IPS-18a (cell line): Measurements from ENCODE around the gene ARL14EP.

Experiments used
- H3K27ac ChIP-seq: one replicate; pipeline ENCODE4 v1.5.1; 2013; ENCODE audit warnings: low read length
- H3K27me3 ChIP-seq: one replicate; pipeline ENCODE4 v1.6.1; 2013; ENCODE audit warnings: mild to moderate bottlenecking, low read length; ENCODE audit not compliant: control insufficient read depth, insufficient read depth
- H3K36me3 ChIP-seq: one replicate; pipeline ENCODE4 v1.6.1; 2013; ENCODE audit warnings: low read depth, low read length; ENCODE audit not compliant: control insufficient read depth
- H3K4me1 ChIP-seq: one replicate; pipeline ENCODE4 v1.6.1; 2013; ENCODE audit warnings: low read depth, low read length; ENCODE audit not compliant: control insufficient read depth
- H3K4me3 ChIP-seq: one replicate; pipeline ENCODE4 v1.5.1; 2013; ENCODE audit warnings: low read length
- H3K9ac ChIP-seq: one replicate; pipeline ENCODE4 v1.6.1; 2013; ENCODE audit warnings: mild to moderate bottlenecking, low read length, moderate library complexity
- H3K9me3 ChIP-seq: one replicate; pipeline ENCODE4 v1.6.1; 2013; ENCODE audit warnings: low read depth, low read length; ENCODE audit not compliant: control insufficient read depth

ARL14EP gene

GRCh38 chr11:30310623-30311022, 12.3 kb upstream of the ARL14EP start:
- no peaks in the 10 kb centered on the region for H3K27me3 ChIP-seq

GRCh38 chr11:30311189-30311588, 11.7 kb upstream of the ARL14EP start:
- Histone ChIP-seq H3K4me1 (no peaks in the 10 kb centered on the region), H3K27me3 (no peaks in the 10 kb centered on the region), H3K9ac (no peak overlapping the region), H3K27ac (no peak overlapping the region), H3K9me3 (peaks cover 6% of the 10 kb centered on the region), H3K4me3 (no peak overlapping the region), H3K36me3 (no peaks in the 10 kb centered on the region)

More at GRCh38 chr11:30310623-30311022, 12.3 kb upstream of the ARL14EP start:
- peaks cover 6% of the 10 kb centered on the region for H3K9me3 ChIP-seq
- H3K27ac ChIP-seq, result no peak overlapping the region
- H3K36me3 ChIP-seq, result no peaks in the 10 kb centered on the region
- H3K4me1 ChIP-seq, result no peaks in the 10 kb centered on the region
- no peak overlapping the region for H3K4me3 ChIP-seq
- H3K9ac ChIP-seq, result no peak overlapping the region

GRCh38 chr11:30312243-30312642, 10.7 kb upstream of the ARL14EP start:
- H3K27me3 ChIP-seq, result no peaks in the 10 kb centered on the region
- H3K36me3 ChIP-seq, result no peaks in the 10 kb centered on the region
- H3K9ac ChIP-seq, result no peak overlapping the region
- no peaks in the 10 kb centered on the region for H3K4me1 ChIP-seq
- H3K9me3 ChIP-seq, result peaks cover 6% of the 10 kb centered on the region
- no peak overlapping the region for H3K4me3 ChIP-seq
- no peak overlapping the region for H3K27ac ChIP-seq

- Histone ChIP-seq H3K27ac (no peak overlapping the region), H3K27me3 (no peaks in the 10 kb centered on the region), H3K4me3 (no peak overlapping the region), H3K4me1 (no peaks in the 10 kb centered on the region), H3K9ac (no peak overlapping the region), H3K9me3 (peaks cover 6% of the 10 kb centered on the region), H3K36me3 (no peaks in the 10 kb centered on the region)
Measured at GRCh38 chr11:30313580-30313979, 9.3 kb upstream of the ARL14EP start.

- Histone ChIP-seq H3K4me1 (no peaks in the 10 kb centered on the region), H3K4me3 (no peak overlapping the region), H3K36me3 (no peaks in the 10 kb centered on the region), H3K9me3 (peaks cover 6% of the 10 kb centered on the region), H3K27ac (no peak overlapping the region), H3K27me3 (no peaks in the 10 kb centered on the region), H3K9ac (no peak overlapping the region)
Measured at GRCh38 chr11:30314625-30315024, 8.3 kb upstream of the ARL14EP start.

DNA sequence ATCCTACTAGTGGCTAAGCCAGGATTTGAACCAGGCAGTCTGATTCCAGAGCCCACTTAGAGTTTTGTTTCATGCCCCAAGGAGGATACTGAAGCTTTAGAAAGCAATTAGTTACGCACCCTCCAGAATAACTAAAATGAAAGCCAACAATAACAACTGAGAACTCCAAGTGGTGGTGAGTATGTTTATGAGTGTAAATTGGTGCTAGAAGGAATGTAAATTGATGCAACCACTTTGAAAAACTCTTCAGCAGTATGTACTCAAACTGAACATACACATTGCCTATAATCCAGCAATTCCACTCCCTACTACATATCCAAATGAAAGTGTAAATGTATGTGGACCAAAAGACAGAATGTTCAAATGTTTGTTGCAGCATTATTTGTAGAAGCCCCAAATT, 6.7 kb upstream of the ARL14EP start:
- H3K4me1 ChIP-seq, result no peaks in the 10 kb centered on the region
- peaks cover 5% of the 10 kb centered on the region for H3K9me3 ChIP-seq
- H3K9ac ChIP-seq, result no peak overlapping the region
- no peaks in the 10 kb centered on the region for H3K36me3 ChIP-seq
- H3K27me3 ChIP-seq, result no peaks in the 10 kb centered on the region
- H3K4me3 ChIP-seq, result no peak overlapping the region
- no peak overlapping the region for H3K27ac ChIP-seq

GRCh38 chr11:30317030-30317429, 5.9 kb upstream of the ARL14EP start:
- Histone ChIP-seq H3K9me3 (no peaks in the 10 kb centered on the region), H3K9ac (no peak overlapping the region), H3K27me3 (no peaks in the 10 kb centered on the region), H3K36me3 (no peaks in the 10 kb centered on the region), H3K4me3 (no peak overlapping the region), H3K4me1 (no peaks in the 10 kb centered on the region), H3K27ac (no peak overlapping the region)

- Histone ChIP-seq H3K4me1 (peaks cover 9% of the 10 kb centered on the region), H3K27me3 (no peaks in the 10 kb centered on the region), H3K4me3 (no peak overlapping the region)
Measured at GRCh38 chr11:30321321-30321720, 1.6 kb upstream of the ARL14EP start.

GRCh38 chr11:30322191-30322590, 713 bp upstream of the ARL14EP start:
- Histone ChIP-seq H3K4me1 (peaks cover 9% of the 10 kb centered on the region), H3K9ac (peak overlapping the region; percentile 93), H3K27ac (no peak overlapping the region), H3K9me3 (no peaks in the 10 kb centered on the region), H3K4me3 (peak overlapping the region; percentile 81), H3K36me3 (peaks cover 4% of the 10 kb centered on the region), H3K27me3 (no peaks in the 10 kb centered on the region)

More at GRCh38 chr11:30321321-30321720, 1.6 kb upstream of the ARL14EP start:
- Histone ChIP-seq H3K27ac (no peak overlapping the region), H3K9me3 (no peaks in the 10 kb centered on the region), H3K36me3 (peaks cover 2% of the 10 kb centered on the region), H3K9ac (no peak overlapping the region)

DNA sequence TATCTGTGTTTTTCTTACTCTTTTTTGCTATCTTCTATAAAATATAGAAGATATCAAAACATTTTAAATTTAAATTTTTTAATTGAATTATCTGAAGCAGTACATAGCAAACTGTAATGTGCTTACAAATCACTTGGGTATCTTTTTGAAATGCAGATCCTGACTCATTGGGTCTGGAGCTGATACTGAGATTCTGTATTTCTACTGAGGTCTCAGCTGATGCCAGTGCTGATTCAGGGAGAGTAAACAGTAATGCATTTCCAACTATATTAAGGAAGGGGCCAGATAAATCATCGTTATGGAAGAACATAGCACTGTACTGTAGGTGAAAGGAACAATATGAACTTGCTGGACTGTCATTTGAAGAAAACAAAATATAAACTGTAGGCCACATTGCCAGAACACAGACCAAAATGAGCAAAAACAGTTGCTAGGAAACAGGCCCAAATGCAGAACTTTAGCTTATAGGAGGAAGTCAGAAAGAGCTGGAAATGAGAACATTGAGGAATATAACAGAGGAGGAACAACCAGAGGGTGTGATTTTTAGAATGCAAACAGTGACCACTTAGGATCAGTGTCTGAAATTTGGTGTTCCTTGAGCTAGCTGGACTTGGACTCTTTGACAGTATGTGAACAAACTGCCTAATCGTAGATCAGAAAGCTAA, 3.3 kb downstream of the ARL14EP start:
- peaks cover 11% of the 10 kb centered on the region for H3K36me3 ChIP-seq
- no peak overlapping the region for H3K9ac ChIP-seq
- no peak overlapping the region for H3K27ac ChIP-seq
- peaks cover 9% of the 10 kb centered on the region for H3K4me1 ChIP-seq
- no peaks in the 10 kb centered on the region for H3K9me3 ChIP-seq
- no peak overlapping the region for H3K4me3 ChIP-seq
- H3K27me3 ChIP-seq, result no peaks in the 10 kb centered on the region

- no peak overlapping the region for H3K4me3 ChIP-seq
- H3K36me3 ChIP-seq, result peaks cover 17% of the 10 kb centered on the region
- H3K27me3 ChIP-seq, result no peaks in the 10 kb centered on the region
- H3K4me1 ChIP-seq, result peaks cover 9% of the 10 kb centered on the region
- H3K9ac ChIP-seq, result no peak overlapping the region
- no peak overlapping the region for H3K27ac ChIP-seq
- H3K9me3 ChIP-seq, result no peaks in the 10 kb centered on the region
Measured at GRCh38 chr11:30326906-30327305, 4.0 kb downstream of the ARL14EP start.

DNA sequence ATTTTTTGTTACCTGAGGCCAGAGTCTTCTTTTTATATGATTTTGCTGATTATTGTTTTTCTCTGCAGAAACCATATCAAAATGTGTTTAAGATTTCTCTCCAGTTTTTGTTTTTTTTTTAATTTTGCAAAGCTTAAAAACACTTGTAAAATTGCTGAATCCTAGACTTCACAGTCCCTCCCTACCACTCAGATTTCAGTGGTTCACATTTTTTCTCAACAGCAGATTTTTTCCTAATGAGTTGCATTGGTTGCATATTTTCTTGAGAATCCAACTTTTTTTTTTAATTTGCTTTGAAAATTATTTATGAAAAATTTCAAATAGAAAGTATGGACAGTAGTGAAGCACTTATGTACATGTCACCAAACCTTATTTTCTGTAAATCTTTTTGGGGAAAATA, 5.8 kb downstream of the ARL14EP start:
- Histone ChIP-seq H3K9me3 (no peaks in the 10 kb centered on the region), H3K4me1 (peaks cover 9% of the 10 kb centered on the region), H3K27ac (no peak overlapping the region), H3K36me3 (peaks cover 34% of the 10 kb centered on the region), H3K9ac (no peak overlapping the region), H3K4me3 (no peak overlapping the region), H3K27me3 (no peaks in the 10 kb centered on the region)
